Stimulated activated CD4-positive, alpha-beta T cell treated with anti-CD3 and anti-CD28 coated beads, Interleukin-4, amount 100 ng/mL, for 4 hours (primary cell): ENCODE results near the gene CYP39A1.

Experiments
- DNase-seq, 2 experiments: peaks; one replicate each; pipeline ENCODE4 v3.0.0-alpha.2; 2020

Gene CYP39A1

DNA sequence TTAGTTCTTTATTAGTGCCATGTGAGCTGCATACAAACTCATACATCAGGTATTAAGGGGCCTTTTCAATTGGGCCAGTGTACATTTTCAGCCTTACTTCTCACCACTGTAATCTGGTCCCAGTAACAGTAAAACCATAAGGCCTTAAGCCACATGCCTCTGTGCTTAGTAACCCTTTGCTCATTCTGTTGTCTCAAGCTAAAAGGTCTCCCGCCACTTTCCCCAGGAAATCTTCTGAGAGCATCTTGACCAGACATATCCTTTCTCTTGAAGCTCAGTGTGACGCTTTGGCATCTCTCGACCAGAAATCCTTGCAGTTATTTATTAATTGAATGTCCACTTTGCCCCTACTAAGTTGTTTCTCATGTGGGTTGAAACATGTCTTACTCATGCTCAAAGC is 68.0 kb downstream of the CYP39A1 start:
- DNase-seq, result no peak

DNA sequence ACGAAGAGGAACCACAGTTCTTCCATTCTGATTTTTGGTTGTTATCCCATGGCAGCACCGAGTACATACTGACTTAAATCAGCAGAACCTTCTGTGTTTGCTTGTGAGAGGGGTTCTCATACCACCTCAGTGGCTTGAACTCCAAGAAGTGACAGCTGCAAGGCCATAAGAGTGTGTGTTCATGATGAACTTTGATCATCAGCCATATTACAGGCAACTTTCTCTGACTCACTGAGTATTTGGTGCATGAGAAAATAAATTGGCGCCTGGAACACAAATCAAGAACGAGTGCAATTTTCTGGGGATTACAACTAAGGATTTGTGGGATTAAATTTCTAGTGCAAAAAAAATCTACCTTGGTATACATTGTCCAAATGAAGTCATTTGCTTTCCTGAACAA is 68.9 kb downstream of the CYP39A1 start:
- DNase-seq, result no peak

DNA sequence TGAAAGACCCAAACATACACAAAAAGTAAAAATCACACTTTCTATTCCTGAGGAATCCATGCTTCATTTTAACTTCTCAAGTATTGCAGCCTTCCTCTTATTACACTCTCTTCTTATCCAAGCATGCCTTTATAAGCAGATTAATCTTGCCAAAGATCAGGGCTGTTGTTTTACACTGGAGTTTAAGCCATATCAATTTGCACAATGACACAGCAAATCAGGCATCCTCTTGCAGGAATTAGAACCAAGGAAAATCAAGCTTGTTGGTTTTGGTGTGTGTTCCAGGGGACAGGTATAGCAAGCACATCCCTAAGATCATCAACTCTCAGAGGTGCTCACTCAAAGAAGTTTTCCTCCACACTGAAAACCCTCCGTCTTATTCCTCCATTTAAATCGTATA is 69.5 kb downstream of the CYP39A1 start:
- DNase-seq, result no peak

DNA sequence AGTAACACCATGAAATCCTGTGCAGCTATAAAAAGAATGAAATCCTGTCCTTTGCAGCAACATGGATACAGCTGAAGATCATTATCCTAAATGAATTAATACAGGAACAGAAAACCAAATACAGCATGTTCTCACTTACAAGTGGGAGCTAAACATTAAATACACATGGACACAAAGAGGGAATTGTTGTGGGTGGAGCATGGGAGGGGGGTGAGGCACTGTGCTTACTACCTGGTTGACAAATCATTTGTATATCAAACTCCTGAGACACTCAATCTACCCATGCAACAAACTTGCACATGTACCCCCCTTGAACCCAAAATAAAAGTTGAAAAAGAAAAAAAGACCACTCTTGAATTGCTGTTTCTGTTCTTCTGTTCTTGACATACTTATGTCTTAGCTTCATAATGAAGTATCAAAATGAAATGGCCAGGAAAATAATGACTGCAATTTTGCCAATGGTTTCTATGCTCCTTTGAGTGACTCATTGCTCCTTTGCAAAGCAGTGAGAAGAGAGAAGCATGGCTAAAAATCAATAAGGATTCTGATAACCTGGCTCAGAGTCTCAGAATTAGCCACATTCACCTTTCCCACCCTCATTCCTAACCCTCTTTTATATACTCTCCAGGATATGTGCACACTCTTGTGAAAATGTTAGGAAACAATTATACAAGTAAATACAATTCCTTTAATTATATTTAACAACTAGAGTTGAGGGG is 71.0 kb downstream of the CYP39A1 start:
- DNase-seq, result no peak

DNA sequence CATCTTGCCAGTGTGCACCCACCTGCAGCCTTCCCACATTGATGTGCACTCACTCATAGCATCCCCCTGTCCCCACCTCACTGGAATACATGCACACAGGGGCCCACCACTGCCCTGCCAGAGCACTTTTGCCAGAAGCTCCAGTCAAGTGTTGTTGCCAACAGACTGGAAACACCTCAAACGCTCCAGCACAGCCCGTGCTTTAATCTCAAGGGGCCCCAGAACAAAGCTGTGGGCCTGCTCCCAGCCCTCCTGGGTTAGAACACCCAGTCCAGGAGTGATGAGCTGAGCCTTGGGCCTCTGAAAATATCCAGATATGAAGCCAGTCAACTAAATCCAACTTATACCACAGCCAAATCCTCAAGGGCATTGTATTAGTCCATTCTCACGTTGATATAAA is 77.1 kb downstream of the CYP39A1 start:
- DNase-seq, result no peak

DNA sequence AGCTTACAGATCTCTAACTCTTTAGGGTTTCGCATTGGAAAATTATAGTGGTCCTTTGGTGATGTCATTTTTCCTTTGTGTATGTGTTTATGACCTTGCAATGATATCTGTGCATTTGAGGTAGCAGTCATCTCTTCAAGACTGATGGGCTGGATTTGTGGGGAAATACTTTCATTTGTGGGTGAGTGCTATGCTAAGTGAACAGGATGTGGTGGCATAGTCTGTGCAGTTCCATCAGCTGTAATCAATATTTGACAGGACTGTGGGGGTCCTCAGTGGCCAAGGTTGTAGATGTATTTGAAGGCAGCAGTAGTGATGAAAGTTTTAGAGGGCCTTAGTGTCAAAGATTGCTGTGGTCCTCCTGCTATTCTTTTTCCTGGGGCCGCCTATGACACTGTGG is 79.5 kb downstream of the CYP39A1 start:
- DNase-seq, result no peak

DNA sequence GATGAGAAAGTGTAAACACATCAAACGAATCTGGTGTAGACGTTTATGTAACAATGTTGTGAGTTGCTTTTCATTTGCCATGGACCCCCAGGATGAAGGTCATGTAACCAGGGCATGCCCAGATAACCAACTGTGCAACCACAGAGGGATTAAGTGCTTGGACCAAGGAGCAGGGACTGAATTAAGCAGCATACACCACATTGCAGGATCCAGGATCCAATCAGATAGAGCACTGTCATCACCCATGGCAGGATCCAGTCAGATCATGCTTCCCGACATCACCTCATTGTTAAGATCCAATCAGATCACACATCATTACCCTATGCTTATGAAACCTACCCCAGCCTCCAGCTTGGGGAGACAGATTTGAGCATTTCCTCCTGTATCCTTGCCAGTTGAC is 87.1 kb downstream of the CYP39A1 start:
- DNase-seq, result no peak

DNA sequence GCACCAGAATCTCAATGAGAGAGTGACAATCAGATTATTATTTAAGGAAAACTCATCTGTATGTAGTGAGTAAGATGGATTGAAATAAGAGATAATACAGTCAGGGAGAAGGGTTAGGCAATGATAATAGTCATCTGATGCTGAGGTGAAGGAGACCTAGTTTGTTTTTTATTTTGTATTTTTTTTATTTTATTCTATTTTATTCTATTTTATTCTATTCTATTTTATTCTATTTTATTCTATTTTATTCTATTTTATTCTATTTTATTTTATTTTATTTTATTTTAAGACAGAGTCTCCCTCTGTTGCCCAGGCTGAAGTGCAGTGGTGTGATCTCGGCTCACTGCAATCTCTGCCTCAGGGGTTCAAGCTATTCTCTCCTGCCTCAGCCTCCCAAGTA is 88.7 kb downstream of the CYP39A1 start:
- no peak for DNase-seq

DNA sequence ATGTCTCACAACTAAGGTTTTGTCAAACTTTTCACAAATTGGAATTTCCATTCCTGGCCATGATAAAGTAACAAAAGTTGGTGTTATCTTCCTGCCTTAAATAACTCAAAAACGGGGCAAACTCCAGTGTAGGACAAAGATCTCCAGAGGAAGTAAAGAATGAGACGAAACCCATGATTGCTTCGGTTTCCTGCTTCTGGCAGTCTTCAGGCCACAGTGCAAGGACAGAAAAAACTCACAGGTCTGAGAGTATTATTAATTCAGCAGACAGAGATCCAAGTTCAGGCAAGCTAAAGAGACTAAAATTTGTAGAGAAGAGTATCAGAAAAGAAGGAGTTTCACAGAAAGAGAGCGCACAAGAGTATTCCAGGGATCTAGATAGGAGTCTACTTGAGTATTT is 96.6 kb downstream of the CYP39A1 start:
- DNase-seq, result no peak

DNA sequence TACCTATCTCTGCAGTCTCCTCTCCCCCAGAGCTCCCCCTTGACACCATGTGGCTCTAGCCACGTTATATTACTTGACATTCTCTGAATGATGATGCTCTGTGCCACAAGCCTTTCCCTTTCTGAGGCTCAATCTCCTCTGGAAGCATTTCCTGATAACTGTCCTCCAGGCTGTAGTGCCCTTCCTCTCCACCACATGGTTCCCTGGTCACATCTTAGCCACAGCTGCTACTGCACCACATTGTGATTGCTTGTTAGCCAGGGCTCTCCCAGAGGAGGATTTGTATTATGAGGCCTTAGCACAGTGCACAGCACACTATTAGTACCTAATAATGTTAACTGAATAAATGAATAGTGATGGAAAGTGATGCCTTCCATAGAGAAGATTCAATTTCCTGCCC is 97.5 kb downstream of the CYP39A1 start:
- DNase-seq, result no peak

DNA sequence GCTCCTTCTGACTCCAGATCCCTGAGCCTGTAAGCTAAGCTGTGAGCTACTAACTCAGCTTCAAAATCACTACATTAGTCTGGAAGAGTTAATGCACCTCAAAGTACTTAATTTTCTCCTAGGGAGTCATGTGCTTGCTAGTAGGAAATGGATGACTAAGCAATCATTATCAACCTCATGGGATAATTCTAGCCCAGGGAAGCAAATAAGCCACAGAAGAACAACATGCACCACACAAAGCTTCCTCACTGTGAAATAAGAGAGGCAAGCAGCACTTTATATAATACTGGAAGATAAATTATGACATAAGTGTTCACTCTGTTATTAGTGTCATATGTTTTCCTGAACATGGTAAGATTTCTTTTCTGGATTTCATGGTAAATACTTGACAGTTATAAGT is 103.5 kb downstream of the CYP39A1 start:
- DNase-seq, result no peak

DNA sequence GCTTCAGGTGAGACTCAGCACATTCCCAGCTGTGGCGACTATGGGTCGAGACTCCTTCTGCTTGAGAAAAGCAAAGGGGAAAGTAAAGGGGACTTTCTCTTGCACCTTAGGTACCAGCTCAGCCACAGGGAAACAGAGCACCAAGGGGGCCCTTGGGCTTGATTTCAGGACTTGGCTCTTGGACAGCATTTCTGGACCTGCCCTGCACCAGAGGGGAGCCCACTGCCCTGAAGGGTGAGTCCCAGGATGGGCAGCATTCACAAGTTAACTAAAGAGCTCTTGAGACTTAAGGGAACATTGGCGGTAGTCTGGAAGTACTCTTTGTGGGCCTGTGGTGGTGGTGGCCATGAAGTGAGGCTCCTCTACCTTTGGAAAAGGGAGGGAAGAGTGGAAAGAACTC is 111.1 kb downstream of the CYP39A1 start:
- DNase-seq, result no peak

DNA sequence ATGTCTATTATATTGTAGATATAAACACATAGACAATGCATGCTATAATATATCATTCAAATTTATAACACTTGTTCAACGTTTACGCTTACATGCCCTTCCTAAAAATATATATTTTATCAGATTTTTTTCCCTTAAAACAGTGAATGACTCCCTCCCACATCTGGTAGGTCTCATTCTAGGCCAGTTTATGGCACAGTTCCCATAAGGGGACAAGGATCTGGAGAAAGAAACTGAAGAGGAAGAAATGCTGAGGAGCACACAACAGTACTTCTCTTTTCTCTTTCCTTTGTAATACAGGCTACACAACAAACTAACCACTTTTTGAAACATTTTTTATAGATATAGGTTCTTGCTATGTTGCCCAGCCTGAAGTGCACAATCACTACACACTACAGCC is 112.8 kb downstream of the CYP39A1 start:
- no peak for DNase-seq

DNA sequence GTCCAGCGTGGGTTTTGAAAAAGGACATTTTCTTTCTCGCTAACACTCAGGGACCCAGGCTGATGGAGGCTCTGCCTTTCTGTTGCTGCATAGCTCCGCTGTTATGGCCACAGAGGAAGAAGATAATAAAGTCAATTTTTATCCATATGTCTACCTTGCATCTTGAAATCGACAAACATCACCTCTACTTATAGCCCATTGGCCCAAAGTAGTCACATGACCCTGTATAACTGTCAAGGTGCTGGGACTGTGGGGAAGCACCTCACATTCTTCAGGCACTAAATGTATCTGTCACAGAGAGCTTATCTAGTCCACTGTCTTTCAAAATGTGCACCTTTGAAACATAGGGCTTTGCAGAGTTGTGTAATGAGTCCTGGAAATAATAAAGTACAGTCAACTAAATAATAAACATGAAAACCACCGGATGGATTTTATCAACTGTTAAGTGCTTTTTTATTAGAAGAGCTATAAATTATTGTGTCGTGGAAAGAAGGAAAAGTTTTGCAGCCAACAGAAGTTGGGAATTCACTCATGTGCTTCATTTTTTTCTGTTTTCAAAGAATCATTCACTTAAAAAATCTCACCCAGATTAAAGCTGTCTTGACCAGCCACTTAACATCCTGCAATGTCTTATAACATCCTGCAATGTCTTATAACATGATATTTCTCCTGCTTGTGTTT is 113.7 kb downstream of the CYP39A1 start:
- no peak for DNase-seq

DNA sequence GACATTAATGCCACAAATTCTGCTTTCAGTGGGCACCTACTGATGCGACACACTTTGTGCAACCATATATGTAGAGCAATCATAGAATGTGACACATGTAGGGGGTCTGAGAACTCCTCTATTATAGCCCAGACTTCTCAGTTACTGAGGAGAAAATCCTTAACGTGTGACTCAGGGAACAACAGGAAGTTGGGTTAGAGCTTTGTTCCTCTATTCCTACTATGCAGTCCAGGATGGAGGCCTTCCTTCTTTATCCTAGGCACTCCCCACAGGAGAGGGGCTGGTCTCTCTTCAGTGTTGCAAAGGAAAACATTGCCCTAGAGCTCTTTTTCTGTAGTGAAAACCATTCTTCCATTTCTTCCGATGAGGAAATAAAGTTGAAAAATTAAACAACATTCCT is 121.7 kb downstream of the CYP39A1 start:
- no peak for DNase-seq

DNA sequence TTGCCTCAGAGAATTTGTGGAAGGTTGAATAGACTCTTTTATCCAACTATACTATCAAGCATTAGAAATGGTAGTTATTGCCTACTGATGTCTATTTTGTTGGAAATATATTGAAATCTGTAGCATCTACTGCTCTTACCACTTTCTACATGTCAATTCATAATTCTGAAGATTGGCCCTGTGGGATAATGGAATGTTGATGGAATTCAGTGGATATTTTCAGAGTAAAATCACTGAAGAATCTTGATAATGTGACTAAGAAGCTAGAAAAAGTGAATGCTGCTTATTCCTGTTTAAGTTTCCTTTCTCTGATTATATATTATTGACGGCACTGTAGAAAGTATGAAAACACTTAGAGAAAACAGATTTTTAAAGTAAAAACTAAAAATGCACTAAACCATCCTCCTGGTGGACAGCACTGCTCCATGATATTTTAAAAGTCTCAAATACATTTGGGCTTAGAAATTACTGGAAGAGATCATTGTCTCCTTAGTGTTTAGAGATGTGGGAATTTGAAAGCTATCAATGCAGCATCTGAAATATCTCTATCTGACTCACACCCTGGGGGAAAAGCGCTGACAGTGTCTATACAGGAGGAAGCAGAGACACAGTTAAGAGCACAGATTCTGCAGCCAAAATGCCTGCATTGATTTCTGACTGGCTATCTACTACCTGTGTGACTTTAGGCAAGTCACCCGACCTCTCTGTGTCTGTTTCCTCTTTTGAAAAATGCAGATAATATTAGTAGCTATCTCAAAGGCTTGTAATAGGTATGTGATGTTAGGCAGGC is 123.5 kb downstream of the CYP39A1 start:
- no peak for DNase-seq

DNA sequence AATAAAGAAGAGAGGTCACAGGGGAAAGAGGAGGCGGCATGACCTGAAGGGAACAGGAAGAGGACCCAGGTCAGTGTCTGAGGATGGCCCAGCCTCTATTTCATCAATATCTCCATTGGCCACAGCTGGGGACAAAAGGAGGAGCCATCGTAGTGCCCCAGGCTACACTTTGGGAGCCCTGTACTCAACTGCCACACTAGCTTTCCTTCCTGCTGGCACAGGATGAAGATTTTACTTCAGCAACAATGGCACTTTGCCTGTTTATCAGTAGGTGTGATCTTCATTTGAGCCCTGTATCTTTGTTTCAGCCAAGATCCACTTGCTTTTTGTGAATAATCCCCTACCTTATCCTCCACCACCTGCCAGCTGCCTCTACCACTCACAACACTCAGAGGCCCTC is 126.0 kb downstream of the CYP39A1 start:
- DNase-seq, result no peak

DNA sequence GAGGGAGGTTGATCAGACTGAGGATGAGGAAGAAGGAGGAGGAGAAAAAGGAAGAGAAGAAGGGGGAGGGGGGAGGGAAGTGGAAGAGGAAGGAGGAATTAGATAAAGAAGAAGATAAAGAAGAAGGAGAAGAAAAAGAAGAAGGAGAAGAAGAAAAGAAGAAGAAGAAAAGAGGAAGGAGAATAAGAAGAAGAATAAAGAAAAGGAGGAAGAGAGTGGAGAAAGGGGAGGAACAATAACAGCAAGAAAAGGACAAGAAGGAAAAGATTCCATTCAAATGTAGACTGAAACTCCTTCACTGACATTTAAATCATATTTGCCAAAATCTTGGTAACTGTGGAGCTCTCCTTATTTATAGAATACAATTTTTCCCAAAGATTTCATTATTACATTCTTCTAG is 127.0 kb downstream of the CYP39A1 start:
- DNase-seq, result no peak

DNA sequence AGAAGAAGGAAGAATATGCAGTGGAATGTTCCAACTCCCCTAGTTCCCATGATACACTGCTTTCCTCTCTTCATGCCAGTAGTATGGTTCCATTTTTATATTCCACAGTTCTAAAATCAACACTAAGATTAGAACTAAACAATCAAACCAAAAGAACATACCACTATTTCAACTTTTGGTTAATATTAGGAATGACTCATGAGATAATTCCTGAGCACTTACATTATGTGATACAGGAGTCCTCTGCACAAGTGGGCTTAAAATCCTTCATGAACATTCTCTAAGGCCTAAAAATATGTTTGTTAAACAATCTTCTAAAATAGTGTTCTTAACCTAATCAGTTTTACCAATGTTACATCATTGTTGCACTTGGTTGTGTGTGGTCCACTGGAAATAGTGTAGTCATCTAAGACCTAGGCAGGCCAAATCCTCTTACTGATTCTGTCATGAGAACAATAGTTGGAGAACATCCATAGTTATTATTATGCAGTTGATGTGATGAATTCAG is 131.1 kb downstream of the CYP39A1 start:
- DNase-seq, result no peak

DNA sequence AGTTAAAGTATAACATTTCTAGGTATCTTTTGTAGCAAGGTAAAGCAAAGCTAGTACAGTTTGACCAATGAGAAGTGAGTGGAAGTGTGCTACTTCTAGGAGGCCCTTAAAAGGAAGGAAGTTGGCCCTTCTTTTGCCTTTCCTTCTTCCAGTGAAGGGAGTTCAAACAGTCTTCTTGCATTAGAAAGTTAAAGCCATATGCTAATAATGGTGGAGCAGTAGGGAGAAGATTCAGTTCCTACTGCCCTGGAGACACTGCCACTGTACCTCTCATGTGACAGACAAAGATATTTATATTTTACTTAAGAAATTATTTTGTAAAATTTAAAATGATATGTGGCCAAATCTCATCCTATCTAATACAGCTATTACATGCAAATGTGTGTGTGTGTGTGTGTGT is 135.4 kb downstream of the CYP39A1 start:
- no peak for DNase-seq

DNA sequence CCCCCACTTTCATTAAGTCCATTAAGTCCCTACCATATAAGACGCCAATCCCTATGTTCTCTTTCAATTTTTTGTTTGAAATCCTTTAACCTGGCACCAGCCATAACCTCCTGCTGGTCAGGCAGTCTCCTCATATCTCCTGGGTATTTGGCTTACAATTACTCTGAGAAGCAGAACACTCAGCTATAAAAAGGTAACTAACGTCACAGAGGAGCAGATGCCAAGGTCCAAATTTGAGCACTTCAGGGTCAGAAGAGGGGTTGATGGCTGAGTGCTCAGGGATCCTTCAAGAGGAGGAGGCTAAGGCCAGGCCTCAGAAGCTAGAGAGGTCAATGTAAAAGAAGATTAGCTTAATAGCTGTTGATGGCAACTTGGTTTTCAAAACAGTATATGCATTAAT is 139.1 kb downstream of the CYP39A1 start:
- no peak for DNase-seq

DNA sequence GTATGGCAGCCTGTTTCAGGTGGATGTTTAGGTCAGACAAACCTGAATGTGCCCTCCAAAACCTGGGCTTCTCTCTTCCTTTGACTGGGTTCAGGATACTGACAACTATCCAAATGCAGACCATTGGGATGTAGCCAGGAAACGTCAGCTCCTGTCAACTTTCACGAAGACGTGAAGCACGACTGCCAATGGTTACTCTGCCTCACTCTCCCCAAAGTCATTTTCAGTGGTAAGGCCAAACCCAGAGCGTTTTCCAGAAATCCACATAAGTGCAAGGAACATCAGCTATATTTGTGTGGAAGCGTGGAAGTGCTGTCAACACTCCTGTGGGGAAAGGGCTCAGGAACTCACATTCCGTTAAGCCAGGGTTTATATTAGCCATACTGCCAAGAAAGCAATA is 141.3 kb downstream of the CYP39A1 start:
- no peak for DNase-seq

DNA sequence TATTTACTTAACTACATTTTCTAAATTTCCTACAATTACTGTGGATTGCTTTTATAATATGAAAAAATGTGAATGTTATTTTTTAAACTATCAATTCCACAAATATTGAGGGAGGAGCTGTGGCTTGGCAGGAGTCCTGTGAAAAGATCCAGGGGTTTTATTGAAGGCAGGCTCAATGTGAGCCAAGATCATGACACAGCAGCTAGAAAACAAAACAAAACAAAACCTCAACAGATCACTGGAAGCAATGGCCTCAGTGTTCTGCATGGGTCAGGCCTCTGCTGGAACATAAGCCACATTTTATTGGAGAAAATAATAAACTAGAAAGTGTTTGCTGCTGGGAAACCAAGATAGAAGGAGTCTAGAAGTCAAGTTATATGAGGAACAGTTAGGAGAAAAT is 142.0 kb downstream of the CYP39A1 start:
- no peak for DNase-seq

DNA sequence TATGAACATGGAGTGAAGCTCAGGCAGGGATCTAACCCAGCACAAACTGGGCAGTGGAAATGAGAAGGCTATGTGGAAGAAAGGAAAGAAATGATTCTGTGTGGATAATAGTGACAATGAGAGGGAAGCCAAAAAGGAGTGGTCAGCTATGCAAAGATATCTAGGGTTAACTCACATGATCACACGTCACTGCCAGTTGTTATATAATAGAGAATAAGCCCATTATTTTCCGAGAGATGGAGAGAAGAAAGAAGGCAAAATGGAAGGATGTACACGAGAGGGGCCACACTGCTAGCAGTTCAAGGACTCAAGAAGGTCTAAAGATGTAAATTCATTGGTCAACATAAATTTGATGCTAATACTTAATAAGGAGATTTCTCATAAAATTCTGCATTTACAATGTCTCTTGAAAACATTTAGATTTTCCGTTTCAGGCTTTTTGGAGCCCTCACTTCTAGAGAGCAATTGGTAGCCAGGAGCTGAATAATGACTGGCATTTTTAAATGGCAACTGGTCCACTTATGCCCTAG is 142.6 kb downstream of the CYP39A1 start:
- no peak for DNase-seq
